Thymus (tissue), 11 donors: ENCODE results near the gene CRYGB. TPM values are rescaled to one million over a fixed set of nuclear protein-coding genes. Genes with fewer than 3 reads are reported as not detected.
"Not testable (repeated sequence)": the region's sequence is repeated elsewhere in the genome, so short reads cannot be mapped to it uniquely, and the experiment has no call there.

ENCODE experiments used
- DNase-seq, 9 donors: peaks; one replicate each; pipeline ENCODE4 v3.0.0-alpha.2; 2013; ENCODE audit warnings: low spot score in 9 of 9, low read depth in 6 of 9, missing footprints in 1 of 9
- H3K27ac ChIP-seq, 2 donors: one replicate each; pipeline ENCODE4 v1.5.1; 2013; ENCODE audit warnings: control low read depth in 1 of 2, low read depth in 1 of 2, low read length in 1 of 2, mild to moderate bottlenecking in 1 of 2, moderate library complexity in 1 of 2
- H3K27me3 ChIP-seq, 2 donors: one replicate each; pipeline ENCODE4 v1.5.1; 2013; ENCODE audit warnings: low read length in 1 of 2; ENCODE audit not compliant: control insufficient read depth in 2 of 2, insufficient read depth in 1 of 2
- H3K36me3 ChIP-seq, 2 donors: one replicate each; pipeline ENCODE4 v1.5.1; 2013; ENCODE audit warnings: low read length in 1 of 2, mild to moderate bottlenecking in 1 of 2, moderate library complexity in 1 of 2; ENCODE audit not compliant: control insufficient read depth in 2 of 2, insufficient read depth in 2 of 2
- H3K4me1 ChIP-seq, 2 donors: one replicate each; pipeline ENCODE4 v1.5.1; 2013; ENCODE audit warnings: low read length in 2 of 2; ENCODE audit not compliant: control insufficient read depth in 2 of 2, insufficient read depth in 2 of 2
- H3K4me3 ChIP-seq, 2 donors: one replicate each; pipeline ENCODE4 v1.5.1; 2013; ENCODE audit warnings: low read length in 2 of 2, control low read depth in 1 of 2, mild to moderate bottlenecking in 1 of 2
- H3K9me3 ChIP-seq, 2 donors: one replicate each; pipeline ENCODE4 v1.5.1; 2013; ENCODE audit warnings: low read length in 1 of 2, mild to moderate bottlenecking in 1 of 2; ENCODE audit not compliant: control insufficient read depth in 2 of 2, insufficient read depth in 1 of 2
- WGBS: extraction: QIAGEN DNeasy Blood & Tissue Kit; methylation state at CpG from one replicate; pipeline ENCODE4 v1.1.7; 2013; 5-methylcytosine and 5-hydroxymethylcytosine counted together
- polyA plus RNA-seq: library from polyadenylated mRNA; stranded (reverse); fragments of 200-250 nt; gene quantifications from one replicate; pipeline ENCODE4 v1.2.3, GENCODE V29; 2013
- total RNA-seq: library from RNA; stranded (reverse); fragments of 120-200 nt; gene quantifications from one replicate; pipeline ENCODE4 v1.2.4, GENCODE V29; 2013
- donor health status: healthy.

The CRYGB gene
- total and polyA plus RNA-seq, 2 donors = 0.16 TPM; not detected in 1

- DNase-seq = no peak
- no peaks in the 10 kb centered on the region for H3K36me3 ChIP-seq
- H3K4me1 ChIP-seq = peaks cover 0 to 7% of the 10 kb centered on the region in 2 donors
- no peaks in the 10 kb centered on the region for H3K9me3 ChIP-seq
- H3K27ac ChIP-seq = no peak overlapping the region
- no peaks in the 10 kb centered on the region for H3K27me3 ChIP-seq
- no peak overlapping the region for H3K4me3 ChIP-seq
- 55% methylated on average over 10 of the region's 10 CpGs for WGBS
Observed at GRCh38 chr2:208101716-208102631, 44.0 kb downstream of the CRYGB start.

DNA sequence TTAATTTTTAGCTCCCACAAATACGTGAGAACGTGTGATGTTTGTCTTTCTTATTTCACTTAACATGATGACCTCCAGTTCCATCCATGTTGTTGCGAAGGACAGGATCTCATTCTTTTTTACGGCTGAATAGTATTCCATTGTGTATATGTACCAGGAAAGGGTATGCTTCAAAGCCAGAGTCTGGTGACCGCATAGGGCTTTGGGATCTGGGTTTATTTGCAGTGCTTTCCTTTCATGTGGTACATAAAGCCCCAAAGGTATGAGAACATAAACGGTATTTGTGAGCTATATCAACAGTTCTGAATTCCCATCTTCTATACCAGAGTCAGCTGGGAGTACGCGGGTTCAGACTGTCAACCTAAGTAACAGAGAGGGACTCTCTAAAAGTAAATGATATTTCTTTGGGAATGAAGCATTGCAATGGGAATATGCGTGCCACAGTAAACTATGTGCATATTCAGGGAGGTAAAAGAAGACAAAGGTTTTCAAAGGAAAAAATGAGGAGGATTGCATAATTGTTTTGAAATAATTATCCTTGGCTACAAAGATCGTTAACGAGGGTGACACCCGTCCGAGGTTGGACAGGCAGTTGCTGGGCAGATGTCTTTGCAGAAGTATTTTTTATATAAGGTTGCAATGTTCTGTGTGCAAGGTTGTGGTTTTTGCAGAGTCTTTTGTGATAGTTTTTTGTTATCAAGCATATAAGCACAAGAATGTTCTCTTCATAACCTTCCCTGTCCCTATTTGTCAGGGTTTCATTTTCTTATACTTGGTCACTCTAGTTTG lies 46.1 kb downstream of the CRYGB start:
- H3K36me3 ChIP-seq = no peaks in the 10 kb centered on the region
- H3K9me3 ChIP-seq = no peaks in the 10 kb centered on the region
- H3K27me3 ChIP-seq = no peaks in the 10 kb centered on the region
- H3K4me3 ChIP-seq = no peak overlapping the region
- no peak overlapping the region for H3K27ac ChIP-seq
- DNase-seq = no peak
- H3K4me1 ChIP-seq = peaks cover 0 to 7% of the 10 kb centered on the region in 2 donors
- 68% methylated on average over 13 of the region's 13 CpGs for WGBS

DNA sequence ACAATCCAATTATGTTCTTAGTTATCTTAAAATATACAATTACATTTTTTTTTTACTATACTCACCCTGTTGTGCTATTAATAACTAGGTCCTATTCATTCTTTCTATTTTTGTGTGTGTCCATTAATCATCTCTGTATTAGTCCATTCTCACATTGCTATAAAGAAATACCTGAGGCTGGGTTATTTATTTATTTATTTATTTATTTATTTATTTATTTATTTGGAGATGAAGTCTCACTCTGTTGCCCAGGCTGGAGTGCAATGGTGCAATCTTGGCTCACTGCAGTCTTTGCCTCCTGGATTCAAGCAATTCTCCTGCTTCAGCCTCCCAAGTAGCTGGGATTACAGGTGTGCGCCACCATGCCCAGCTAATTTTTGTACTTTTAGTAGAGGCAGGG lies 47.3 kb downstream of the CRYGB start:
- DNase-seq, H3K27me3 ChIP-seq, H3K4me1 ChIP-seq, H3K27ac ChIP-seq, H3K36me3 ChIP-seq, H3K9me3 ChIP-seq, H3K4me3 ChIP-seq: not testable (repeated sequence)
- WGBS = 94% methylated on average over 1 of the region's 1 CpG

GRCh38 chr2:208098267-208098666 lies 47.7 kb downstream of the CRYGB start:
- no peaks in the 10 kb centered on the region for H3K9me3 ChIP-seq
- H3K27ac ChIP-seq = no peak overlapping the region
- no peaks in the 10 kb centered on the region for H3K27me3 ChIP-seq
- H3K4me1 ChIP-seq = peaks cover 0 to 7% of the 10 kb centered on the region in 2 donors
- DNase-seq = no peak
- no peaks in the 10 kb centered on the region for H3K36me3 ChIP-seq
- 98% methylated on average over 2 of the region's 2 CpGs for WGBS
- no peak overlapping the region for H3K4me3 ChIP-seq

- H3K4me1 ChIP-seq = peaks cover 0 to 7% of the 10 kb centered on the region in 2 donors
- no peak for DNase-seq
- no peak overlapping the region for H3K4me3 ChIP-seq
- H3K9me3 ChIP-seq = no peaks in the 10 kb centered on the region
- no peaks in the 10 kb centered on the region for H3K27me3 ChIP-seq
- WGBS = 96% methylated on average over 5 of the region's 5 CpGs
- H3K27ac ChIP-seq = no peak overlapping the region
- no peaks in the 10 kb centered on the region for H3K36me3 ChIP-seq
Observed at GRCh38 chr2:208097801-208098200, 48.2 kb downstream of the CRYGB start.

- Histone ChIP-seq H3K9me3 (no peaks in the 10 kb centered on the region), H3K27ac (no peak overlapping the region), H3K4me3 (no peak overlapping the region), H3K36me3 (no peaks in the 10 kb centered on the region), H3K27me3 (no peaks in the 10 kb centered on the region), H3K4me1 (peaks cover 0 to 7% of the 10 kb centered on the region in 2 donors)
- DNase-seq = no peak
- WGBS = 94% methylated on average over 3 of the region's 3 CpGs
Observed at GRCh38 chr2:208097313-208097712, 48.6 kb downstream of the CRYGB start.

GRCh38 chr2:208096080-208096479 lies 49.9 kb downstream of the CRYGB start:
- WGBS = 92% methylated on average over 3 of the region's 3 CpGs
- Histone ChIP-seq H3K4me1 (peaks cover 0 to 2% of the 10 kb centered on the region in 2 donors), H3K36me3 (no peaks in the 10 kb centered on the region), H3K27me3 (no peaks in the 10 kb centered on the region), H3K9me3 (no peaks in the 10 kb centered on the region), H3K4me3 (no peak overlapping the region), H3K27ac (no peak overlapping the region)
- DNase-seq = no peak

GRCh38 chr2:208093128-208093527 lies 52.8 kb downstream of the CRYGB start:
- H3K4me3 ChIP-seq = no peak overlapping the region
- no peaks in the 10 kb centered on the region for H3K36me3 ChIP-seq
- H3K4me1 ChIP-seq = no peaks in the 10 kb centered on the region
- no peaks in the 10 kb centered on the region for H3K27me3 ChIP-seq
- H3K27ac ChIP-seq = no peak overlapping the region
- DNase-seq = no peak
- H3K9me3 ChIP-seq = no peaks in the 10 kb centered on the region
